ENCODE data around the gene DOCK10. TPM values are rescaled to one million over a fixed set of nuclear protein-coding genes. Genes with fewer than 3 reads are reported as not detected.
"Not testable (repeated sequence)": the region's sequence is repeated elsewhere in the genome, so short reads cannot be mapped to it uniquely, and the experiment has no call there.

The DOCK10 gene
- total and polyA plus RNA-seq, 2 donors, result 3.8 to 41.2 TPM

DNA sequence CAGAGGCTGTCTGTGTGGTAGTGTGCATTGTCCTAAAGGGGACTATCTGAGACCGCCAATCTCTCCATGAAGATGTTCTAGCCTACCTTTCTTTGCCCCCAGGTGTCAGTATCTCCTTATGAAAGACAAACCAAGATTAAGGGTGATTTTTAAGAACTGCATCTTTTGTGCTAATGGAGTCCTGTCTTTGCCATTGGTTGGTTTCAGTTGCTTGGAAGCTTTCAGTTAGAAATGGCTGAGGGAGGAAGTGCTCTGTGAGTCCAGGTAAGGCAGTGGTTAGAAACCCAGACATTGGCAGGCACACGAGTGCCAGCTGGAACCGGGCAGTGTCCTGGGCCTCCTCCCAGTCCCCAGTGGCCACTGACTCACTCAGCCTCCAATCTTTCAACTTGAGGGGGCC lies 111.3 kb downstream of the DOCK10 start:
- peaks cover 1% of the 10 kb centered on the region for H3K36me3 ChIP-seq (ENCODE audit: insufficient read depth)
- no peak overlapping the region for H3K4me3 ChIP-seq (ENCODE audit: low read depth, low read length)
- H3K27ac ChIP-seq (ENCODE audit: low read depth), result peak overlapping the region; percentile 34
- DNase-seq (ENCODE audit: extremely low spot score), result no peak
- H3K4me1 ChIP-seq (ENCODE audit: insufficient read depth), result peaks cover 2% of the 10 kb centered on the region
- 91% methylated on average over 3 of the region's 3 CpGs for WGBS

DNA sequence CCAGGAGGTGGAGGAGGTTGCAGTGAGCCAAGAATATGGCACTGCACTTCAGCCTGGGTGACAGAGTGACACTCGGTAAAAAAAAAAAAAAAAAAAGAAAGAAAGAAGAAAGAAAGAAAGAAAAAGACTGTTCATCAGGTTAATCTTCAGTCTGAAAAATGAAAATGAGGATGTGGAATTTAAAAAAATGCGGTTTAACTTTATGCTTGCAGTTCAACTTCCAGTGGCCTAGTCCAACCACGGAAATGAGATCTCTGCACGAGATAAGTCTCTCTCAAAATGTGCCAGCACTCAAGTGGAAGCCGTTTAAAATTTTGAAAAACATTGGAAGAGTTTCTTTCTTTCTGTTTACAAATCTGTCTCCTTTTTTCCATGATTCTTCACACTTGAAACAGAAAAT lies 112.1 kb downstream of the DOCK10 start:
- H3K36me3 ChIP-seq (ENCODE audit: insufficient read depth), result peaks cover 1% of the 10 kb centered on the region
- 79% methylated on average over 5 of the region's 5 CpGs for WGBS
- DNase-seq (ENCODE audit: extremely low spot score), result no peak
- no peak overlapping the region for H3K27ac ChIP-seq (ENCODE audit: low read depth)
- no peak overlapping the region for H3K4me3 ChIP-seq (ENCODE audit: low read depth, low read length)
- peaks cover 2% of the 10 kb centered on the region for H3K4me1 ChIP-seq (ENCODE audit: insufficient read depth)

DNA sequence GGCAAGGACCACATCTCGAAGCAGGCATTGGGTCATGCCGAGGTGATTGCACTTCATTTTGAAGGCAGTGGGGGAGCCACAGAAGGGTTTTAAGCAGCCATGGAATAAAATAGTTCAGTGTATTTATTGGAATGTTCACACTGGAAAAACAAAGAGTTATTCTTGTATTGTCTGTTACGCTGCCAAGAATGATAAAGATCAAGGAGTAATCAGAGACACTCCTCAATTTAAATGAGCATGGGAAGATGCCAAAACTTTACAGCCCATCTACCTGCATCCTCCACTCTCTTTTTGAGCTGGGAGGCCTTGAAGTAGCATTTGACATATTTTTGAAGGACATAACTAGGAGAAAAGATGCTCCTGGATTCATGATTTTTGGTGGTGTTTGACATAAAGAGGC lies 112.8 kb downstream of the DOCK10 start:
- Histone ChIP-seq H3K36me3 (ENCODE audit: insufficient read depth) (peaks cover 1% of the 10 kb centered on the region), H3K4me1 (ENCODE audit: insufficient read depth) (peaks cover 2% of the 10 kb centered on the region), H3K4me3 (ENCODE audit: low read depth, low read length) (no peak overlapping the region), H3K27ac (ENCODE audit: low read depth) (no peak overlapping the region)
- 94% methylated on average over 3 of the region's 3 CpGs for WGBS
- DNase-seq (ENCODE audit: extremely low spot score), result no peak

DNA sequence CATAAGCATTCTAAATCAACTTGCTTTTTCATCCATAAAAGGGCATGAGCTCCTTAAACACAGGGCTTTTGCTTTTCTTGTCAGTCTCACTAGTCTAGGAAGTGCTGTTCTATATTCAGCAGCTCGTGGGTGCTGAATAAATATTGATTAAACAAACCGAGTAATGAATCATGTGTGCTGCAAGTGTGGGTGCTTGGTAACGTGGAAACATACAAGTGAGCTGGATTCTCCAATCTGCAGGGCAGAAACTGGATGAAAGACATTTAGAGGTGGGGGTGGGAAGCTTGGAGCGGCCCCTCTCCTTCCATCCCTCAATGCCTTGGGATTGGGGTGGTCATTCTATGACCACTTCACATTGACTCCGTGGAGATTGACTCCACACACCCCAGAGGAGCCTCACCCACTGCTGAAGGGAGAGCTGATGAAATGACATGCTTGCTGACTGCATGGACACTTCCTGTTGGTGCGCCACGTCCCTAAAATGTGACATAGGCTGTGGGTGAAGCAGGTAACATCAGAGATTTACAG lies 114.6 kb downstream of the DOCK10 start:
- H3K4me3 ChIP-seq (ENCODE audit: low read depth, low read length), result no peak overlapping the region
- no peak overlapping the region for H3K27ac ChIP-seq (ENCODE audit: low read depth)
- WGBS, result 42% methylated on average over 7 of the region's 7 CpGs
- peaks cover 1% of the 10 kb centered on the region for H3K36me3 ChIP-seq (ENCODE audit: insufficient read depth)
- DNase-seq (ENCODE audit: extremely low spot score), result no peak
- H3K4me1 ChIP-seq (ENCODE audit: insufficient read depth), result peaks cover 3% of the 10 kb centered on the region

DNA sequence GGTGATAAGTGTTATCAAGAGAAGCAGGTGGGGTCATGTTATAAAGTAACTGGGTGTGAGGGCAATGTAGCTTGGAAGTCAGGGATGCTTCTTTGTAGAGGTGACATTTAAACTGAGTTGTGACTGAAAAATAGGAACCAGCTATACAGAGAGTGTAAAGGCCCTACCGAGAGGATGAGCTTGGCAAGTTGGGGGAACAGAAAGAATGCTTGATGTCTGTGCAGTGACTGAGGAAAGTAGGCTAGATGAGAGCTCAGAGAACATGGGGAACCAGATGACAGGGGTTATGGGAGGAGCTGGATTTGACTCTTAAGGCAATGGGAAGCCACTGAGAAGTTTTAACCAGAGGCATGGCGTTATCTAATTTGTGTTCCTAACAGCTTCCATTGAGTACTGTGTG lies 115.3 kb downstream of the DOCK10 start:
- H3K27ac ChIP-seq (ENCODE audit: low read depth), result no peak overlapping the region
- DNase-seq (ENCODE audit: extremely low spot score), result no peak
- peaks cover 3% of the 10 kb centered on the region for H3K4me1 ChIP-seq (ENCODE audit: insufficient read depth)
- H3K36me3 ChIP-seq (ENCODE audit: insufficient read depth), result peaks cover 1% of the 10 kb centered on the region
- H3K4me3 ChIP-seq (ENCODE audit: low read depth, low read length), result no peak overlapping the region
- WGBS, result 63% methylated on average over 2 of the region's 2 CpGs

DNA sequence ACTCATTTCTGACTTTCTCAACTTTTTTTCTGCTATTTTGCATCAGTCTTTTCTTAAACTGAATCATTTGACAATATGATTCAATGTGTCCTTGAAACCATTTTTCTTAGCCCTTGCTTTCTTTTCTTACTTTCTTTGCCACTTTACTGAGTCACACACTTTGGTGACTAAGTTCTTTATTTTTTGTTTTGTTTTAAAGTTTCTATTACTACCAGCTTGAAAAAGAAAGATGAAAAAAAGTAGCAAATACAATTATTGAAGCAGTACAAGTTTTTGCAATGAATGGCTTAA lies 116.5 kb downstream of the DOCK10 start:
- Histone ChIP-seq H3K36me3 (ENCODE audit: insufficient read depth) (no peaks in the 10 kb centered on the region), H3K27ac (ENCODE audit: low read depth) (no peak overlapping the region), H3K4me3 (ENCODE audit: low read depth, low read length) (no peak overlapping the region), H3K4me1 (ENCODE audit: insufficient read depth) (peaks cover 3% of the 10 kb centered on the region)
- no peak for DNase-seq (ENCODE audit: extremely low spot score)

DNA sequence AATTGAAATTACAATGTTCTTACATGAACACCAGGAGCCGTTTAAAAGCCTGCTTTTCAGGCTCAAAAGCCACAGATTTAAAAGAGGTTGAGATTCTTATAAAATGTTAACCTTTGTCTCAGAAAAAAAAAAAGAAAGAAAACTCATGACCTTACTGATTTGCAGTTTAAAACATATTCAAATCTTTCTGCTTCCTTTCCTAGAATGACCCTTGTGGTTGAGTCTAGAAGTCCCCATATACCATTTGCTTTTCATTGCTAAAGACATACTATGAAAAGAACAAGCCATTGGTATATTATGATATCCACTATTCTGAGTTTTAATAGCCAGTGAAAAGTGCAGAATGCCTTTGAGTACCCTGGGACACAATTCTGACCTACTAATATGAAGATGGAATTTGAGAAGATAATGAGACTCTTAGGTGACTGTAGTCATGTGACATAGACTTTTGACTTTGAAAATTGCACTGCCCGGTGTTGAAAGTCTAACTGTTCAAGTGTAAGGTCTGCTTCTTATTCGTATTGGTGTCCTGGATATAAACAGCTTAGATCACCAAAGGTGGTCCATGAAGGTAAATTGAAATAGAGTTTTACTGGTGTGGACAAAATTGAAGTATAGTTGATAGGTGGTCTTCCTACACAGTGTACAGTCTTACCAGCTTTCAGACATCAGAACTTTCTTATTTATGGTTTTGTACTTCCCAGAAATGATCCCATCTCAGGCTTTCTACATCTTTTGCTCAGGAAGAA lies 117.0 kb downstream of the DOCK10 start:
- Histone ChIP-seq H3K4me1 (ENCODE audit: insufficient read depth) (peaks cover 3% of the 10 kb centered on the region), H3K4me3 (ENCODE audit: low read depth, low read length) (no peak overlapping the region), H3K36me3 (ENCODE audit: insufficient read depth) (no peaks in the 10 kb centered on the region), H3K27ac (ENCODE audit: low read depth) (no peak overlapping the region)
- DNase-seq (ENCODE audit: extremely low spot score), result no peak
- 91% methylated on average over 3 of the region's 3 CpGs for WGBS

DNA sequence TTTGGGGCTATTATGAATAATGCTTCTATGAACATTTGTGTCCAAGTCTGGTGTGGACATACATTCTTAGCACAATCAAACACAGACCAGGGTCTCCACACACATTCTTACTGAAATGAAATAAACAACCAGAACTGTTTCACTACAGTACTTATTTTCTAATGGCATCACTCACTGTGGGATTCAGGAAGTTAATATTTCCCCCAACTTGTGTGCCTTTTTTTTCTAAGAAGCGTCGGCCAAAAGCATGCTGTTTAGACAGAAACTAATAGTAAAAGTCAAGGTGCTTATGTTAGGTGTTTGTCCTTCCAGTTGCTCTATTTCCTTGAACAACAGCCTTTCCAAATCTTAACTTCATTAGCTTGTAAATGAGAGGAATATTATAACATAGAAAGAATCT lies 117.6 kb downstream of the DOCK10 start:
- Histone ChIP-seq H3K36me3 (ENCODE audit: insufficient read depth) (no peaks in the 10 kb centered on the region), H3K27ac (ENCODE audit: low read depth) (peak overlapping the region; percentile 18), H3K4me3 (ENCODE audit: low read depth, low read length) (no peak overlapping the region), H3K4me1 (ENCODE audit: insufficient read depth) (peaks cover 3% of the 10 kb centered on the region)
- WGBS, result 84% methylated on average over 2 of the region's 2 CpGs
- no peak for DNase-seq (ENCODE audit: extremely low spot score)

DNA sequence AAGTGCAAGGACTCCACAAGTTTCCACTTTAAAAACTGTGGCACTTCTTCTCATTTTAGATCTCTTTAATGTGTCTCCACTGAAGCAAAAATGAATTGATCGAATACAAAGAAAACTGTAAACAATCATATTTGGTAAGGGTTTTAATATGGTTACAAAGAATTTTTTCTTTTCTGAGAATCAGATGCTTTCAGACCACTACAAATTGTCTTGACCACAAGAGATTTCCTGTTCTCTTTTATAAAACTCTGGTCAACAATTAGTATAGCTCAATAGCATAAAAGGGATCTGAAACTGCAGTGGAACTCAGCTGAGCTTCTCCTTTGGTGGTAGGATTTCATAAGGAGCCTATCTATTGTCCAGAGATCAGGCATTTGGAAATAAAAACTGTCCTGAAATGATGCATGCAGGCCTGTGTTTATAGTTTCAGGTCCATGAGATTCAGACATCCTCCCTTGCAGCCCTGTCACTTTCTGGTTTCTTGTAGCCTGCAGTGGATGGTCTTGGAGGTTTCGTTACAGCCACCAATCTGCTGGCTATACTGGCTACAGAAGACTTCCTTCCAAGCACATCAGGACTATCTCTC lies 120.0 kb downstream of the DOCK10 start:
- Histone ChIP-seq H3K27ac (ENCODE audit: low read depth) (no peak overlapping the region), H3K36me3 (ENCODE audit: insufficient read depth) (no peaks in the 10 kb centered on the region), H3K4me3 (ENCODE audit: low read depth, low read length) (no peak overlapping the region), H3K4me1 (ENCODE audit: insufficient read depth) (peaks cover 1% of the 10 kb centered on the region)
- no peak for DNase-seq (ENCODE audit: extremely low spot score)
- WGBS, result 37% methylated on average over 2 of the region's 2 CpGs

DNA sequence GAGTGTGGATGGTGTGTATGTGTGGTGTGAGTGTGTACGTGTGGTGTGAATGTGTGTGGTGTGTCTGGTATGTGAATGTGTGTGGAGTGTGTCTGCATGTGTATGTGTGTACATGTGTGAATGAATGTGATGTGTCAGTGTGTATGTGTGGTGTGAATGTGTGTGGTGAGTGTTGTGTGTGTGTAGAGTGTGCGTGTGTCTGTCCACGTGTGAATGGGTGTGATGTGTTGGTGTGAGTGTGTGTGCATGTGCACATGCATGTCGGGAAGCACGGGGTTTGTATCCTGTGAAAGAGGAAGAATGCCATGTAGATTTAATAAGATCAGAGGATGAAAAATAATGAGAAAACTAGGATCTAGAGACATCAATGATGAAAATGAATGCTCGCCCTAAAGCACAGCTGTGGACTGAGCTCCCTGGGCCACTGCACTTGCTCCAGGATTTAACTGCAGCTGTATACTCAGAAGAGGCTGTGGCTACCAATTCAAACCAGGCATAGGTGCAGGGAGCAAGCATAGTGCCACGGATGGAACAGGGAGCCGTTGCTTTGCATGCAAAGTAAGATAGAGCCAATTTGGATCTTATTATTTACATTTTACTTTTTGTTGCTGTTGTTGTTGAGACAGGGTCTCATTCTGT lies 122.7 kb downstream of the DOCK10 start:
- Histone ChIP-seq H3K27ac (ENCODE audit: low read depth) (no peak overlapping the region), H3K4me1 (ENCODE audit: insufficient read depth) (peaks cover 1% of the 10 kb centered on the region), H3K36me3 (ENCODE audit: insufficient read depth) (no peaks in the 10 kb centered on the region), H3K4me3 (ENCODE audit: low read depth, low read length) (no peak overlapping the region)
- DNase-seq (ENCODE audit: extremely low spot score), result no peak
- 87% methylated on average over 8 of the region's 8 CpGs for WGBS

DNA sequence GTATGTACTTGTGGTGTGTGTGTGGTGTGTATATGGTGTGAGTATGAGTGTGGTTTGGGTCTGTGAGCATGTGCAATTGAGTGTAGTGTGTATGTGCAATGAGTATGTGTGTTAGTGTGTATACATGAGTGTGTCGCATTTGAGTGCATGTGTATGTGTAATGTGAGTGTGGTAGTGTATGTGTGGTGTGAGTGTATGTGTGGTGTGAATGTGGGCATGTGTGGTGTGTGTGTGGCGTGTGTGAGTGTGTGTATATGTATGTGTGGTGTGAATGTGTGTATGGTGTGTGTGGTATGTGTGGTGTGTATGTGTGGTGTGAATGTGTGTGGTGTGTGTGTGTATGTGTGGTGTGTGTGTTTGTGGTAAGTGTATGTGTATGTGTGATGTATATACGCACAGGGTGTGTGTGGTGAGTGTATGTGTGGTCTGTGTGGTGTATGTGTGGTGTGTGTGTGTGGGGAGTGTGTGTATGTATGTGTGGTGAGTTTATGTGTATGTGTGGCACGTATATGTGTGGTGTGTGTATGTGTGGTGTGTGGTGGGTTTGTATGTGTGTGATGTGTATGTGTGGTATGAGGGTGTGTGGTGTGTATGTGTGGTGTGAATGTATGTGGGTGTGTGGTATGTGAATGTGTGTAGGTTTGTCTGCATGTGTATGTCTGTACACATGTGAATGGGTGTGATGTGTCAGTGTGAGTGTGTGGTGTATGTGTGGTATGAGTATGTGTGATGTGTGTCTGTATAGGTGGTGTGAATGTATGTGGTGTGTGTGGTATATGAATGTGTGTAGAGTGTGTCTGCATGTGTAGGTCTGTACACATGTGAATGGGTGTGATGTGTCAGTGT lies 123.4 kb downstream of the DOCK10 start:
- no peak for DNase-seq (ENCODE audit: extremely low spot score)
- Histone ChIP-seq H3K27ac (ENCODE audit: low read depth) (no peak overlapping the region), H3K36me3 (ENCODE audit: insufficient read depth) (no peaks in the 10 kb centered on the region), H3K4me3 (ENCODE audit: low read depth, low read length) (no peak overlapping the region), H3K4me1 (ENCODE audit: insufficient read depth) (no peaks in the 10 kb centered on the region)
- WGBS, result 94% methylated on average over 4 of the region's 4 CpGs

DNA sequence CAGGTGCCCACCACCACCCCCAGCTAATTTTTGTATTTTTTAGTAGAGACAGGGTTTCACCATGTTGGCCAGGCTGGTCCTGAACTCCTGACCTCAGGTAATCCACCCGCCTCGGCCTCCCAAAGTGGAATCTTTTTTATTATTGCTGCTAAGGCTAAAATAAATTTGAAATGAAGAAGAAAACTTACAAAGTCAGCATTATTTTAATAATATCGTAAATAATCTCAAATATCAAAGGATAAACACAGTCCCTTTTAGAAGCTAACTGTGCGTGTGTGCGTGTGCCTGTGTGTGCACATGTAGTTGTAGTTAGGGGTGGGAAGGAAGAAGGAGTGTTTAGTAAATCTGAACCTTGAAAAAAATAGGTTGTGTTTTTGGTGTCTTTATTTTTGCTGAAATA lies 125.0 kb downstream of the DOCK10 start:
- WGBS, result 93% methylated on average over 5 of the region's 5 CpGs
- DNase-seq (ENCODE audit: extremely low spot score); H3K4me3 ChIP-seq (ENCODE audit: low read depth, low read length): not testable (repeated sequence)

DNA sequence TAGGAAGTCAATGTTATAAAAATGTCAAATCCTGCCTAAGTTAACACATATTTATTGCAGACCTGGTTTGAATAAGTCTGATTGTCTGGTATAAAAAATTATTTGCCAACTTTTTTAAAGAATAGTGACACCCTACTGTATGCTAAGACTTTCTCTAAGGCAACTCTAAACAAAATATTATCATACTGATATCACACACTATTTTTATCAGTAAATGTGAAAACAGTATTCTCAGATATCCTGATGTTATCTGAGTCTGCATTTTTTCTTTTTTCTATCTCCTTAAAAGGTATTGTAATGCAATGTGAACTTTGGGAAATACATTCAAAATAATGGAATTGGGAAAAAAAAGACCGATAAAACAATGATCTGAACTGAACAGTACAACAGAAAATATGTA lies 127.1 kb downstream of the DOCK10 start:
- DNase-seq (ENCODE audit: extremely low spot score), result no peak
- 70% methylated on average over 1 of the region's 1 CpG for WGBS
- no peaks in the 10 kb centered on the region for H3K4me1 ChIP-seq (ENCODE audit: insufficient read depth)
- no peak overlapping the region for H3K27ac ChIP-seq (ENCODE audit: low read depth)
- H3K4me3 ChIP-seq (ENCODE audit: low read depth, low read length), result no peak overlapping the region
- H3K36me3 ChIP-seq (ENCODE audit: insufficient read depth), result no peaks in the 10 kb centered on the region

More for the DNA sequence above, 125.0 kb downstream of the DOCK10 start:
- H3K4me1 ChIP-seq (ENCODE audit: insufficient read depth); H3K36me3 ChIP-seq (ENCODE audit: insufficient read depth); H3K27ac ChIP-seq (ENCODE audit: low read depth): not testable (repeated sequence)
